ENCODE measurements around the gene TTLL10.
"Not testable (repeated sequence)": the region's sequence is repeated elsewhere in the genome, so short reads cannot be mapped to it uniquely, and the experiment has no call there.

TTLL10 gene

DNA sequence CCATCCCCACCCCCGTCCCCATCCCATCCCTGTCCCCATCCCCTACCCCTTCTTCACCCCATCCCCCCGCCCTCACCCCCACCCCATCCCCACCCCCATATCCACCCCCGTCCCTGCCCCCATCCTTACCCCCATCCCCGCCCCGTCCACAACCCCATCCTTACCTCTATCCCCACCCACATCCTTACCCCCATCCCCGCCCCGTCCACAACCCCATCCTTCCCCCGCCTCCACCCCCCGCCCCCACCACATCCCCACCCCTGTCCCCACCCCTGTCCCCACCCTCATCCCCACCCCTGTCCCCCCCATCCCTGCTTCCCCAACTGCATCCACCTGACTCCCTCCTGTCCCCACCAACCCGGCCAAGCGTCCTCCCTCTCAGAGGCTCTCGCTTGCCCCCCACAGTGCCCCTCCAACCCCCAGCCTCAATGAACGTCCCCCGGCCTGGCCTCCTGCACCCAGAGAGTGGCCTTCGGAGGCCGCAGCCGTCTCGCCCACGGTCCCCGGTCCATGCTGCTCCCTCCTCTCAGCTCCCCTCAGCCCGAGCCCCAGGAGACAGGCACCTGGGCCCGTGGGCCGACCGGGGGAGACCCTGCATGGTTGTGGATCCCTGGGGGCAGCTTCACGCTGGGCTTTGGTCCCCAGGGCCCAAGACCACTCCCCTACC, 32.3 kb upstream of the TTLL10 start:
- DNase-seq (ENCODE audit: low spot score), result no peak

DNA sequence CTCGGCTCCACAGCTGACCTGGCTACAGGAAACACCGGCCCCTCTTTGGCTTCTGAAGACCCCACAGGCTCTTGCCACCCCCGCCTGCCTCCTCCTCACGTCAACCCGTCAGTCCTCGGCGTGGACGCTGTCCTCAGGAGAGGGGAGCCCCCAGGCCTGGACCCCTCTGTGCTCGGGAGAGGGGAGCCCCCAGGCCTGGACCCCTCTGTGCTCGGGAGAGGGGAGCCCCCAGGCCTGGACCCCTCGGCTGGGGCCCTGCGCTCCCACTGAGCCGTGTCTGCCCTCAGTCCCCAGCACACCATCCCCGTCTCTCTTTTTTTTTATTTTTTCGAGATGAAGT, 31.8 kb upstream of the TTLL10 start:
- DNase-seq (ENCODE audit: low spot score), result no peak

DNA sequence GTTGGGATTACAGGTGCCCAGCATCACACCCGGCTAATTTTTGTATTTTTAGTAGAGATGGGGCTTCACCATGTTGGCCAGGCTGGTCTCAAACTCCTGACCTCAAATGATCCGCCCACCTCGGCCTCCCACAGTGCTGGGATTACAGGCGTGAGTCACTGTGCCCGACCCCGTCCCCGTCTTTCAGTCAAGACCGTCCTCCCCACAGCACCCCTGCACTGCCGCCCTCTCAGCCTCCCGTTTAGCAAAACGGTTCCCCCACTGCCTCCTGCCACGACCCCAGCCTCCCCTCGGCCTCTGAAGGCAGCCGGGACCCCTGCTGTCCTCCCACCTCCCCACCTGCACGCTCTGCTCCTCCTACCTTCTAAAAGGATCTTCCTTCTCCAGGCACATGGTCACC, 31.3 kb upstream of the TTLL10 start:
- not testable (repeated sequence) for DNase-seq (ENCODE audit: low spot score)

DNA sequence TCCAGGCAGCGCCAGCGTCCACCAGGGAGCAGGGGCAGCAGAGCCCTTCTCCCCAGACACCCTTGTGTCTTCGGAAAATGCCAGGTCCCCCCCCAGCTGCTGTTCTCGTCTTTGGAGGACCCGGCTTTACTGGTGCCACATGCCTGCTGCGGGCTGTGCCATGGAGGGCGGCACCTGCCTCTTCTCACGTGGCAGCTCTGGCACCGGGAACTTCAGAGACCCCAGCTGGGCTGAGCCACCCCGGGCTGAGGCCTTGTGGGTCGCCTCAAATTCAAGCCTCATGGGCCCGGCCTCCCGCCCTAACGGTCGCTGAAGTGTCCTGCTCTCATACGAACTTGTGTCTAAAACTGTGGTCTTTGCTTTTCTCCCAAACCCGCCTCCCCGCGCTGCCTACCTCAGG, 30.8 kb upstream of the TTLL10 start:
- no peak for DNase-seq (ENCODE audit: low spot score)

DNA sequence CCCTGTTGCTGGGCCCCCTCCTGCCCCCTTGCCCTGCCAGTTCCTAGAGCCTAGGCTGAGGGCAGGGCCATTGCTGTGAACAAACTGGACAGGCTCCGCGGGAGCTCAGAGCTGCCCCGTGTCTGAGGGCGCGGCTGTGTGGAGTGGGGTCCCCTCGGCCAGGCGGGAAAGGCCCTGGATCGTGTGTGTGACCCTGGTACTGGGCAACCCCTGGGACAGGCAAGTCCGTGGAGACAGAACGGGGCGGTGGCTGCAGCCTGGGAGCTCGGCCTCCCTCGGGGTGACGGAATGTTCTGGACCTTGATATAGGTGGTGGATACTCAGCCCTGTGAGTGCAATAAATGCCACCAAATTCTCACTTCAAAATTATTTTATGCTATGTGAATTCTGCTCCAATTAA, 30.0 kb upstream of the TTLL10 start:
- no peak for DNase-seq (ENCODE audit: low spot score)

DNA sequence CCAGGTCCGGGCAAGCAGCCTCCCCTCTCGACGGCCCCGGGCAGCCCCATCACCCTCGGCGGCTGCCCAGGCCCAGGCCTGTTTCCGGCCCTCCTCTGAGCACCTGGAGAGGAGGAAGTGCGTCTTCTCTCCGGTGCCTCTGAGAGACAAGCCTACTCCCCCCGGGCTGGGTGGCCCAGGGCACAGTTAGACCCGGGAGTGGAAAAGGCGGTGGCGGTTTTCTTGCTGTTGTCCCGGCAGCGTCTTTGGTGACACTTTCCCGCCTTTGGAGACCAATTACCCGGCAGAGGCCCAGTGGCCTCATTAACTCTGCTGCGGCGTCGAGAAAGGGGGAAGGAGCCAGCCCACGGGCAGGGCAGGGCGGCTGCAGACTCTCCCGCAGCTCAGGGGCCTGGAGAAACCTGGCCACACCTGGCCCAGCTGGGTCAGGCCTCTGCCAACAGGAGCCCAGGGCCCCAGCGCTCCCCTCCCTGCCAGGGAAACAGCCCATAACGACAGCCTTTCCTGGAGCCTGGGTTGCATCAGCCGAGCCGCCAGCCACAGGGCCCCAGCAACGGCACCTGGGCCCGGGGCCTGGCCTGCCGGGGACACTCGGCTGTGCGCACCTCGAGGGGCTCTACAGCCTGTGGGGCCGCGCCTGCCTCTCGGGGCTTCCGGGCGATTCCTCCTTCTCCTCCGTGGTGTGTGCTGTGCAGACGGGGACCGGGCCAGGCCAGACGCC, 29.4 kb upstream of the TTLL10 start:
- no peak for DNase-seq (ENCODE audit: low spot score)

DNA sequence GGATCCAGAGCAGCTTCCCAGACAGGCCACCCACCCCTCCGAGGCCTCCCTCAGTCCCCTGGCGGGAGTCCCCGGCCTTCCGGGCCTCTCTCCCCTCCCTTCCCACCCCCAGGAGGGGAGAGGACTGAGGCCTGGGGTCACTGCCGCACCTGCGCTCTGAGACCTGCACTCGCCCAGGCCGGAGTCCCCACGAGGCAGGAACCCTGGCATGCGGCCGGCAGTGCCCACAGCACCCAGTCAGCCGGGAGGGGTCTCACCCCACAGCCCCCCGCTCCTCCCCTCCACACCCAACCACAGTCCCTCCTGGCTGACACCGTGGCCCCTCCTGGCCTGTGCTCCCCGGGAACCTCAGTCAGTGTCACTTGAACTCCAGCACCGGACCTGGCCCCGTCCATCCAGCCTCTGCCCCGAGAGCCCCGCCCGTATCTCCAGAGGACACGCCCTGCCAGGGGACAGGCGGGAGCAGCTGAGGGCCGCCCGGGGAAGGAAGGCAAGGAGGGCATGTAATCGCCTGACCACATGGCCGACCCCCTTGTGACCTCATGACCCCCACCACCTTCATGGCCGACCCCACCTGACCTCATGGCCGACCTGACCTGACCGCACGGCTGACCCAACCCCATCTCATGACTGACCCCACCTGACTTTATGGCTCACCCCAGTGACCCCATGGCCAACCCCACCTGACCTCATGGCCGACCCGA, 28.7 kb upstream of the TTLL10 start:
- no peak for DNase-seq (ENCODE audit: low spot score)

DNA sequence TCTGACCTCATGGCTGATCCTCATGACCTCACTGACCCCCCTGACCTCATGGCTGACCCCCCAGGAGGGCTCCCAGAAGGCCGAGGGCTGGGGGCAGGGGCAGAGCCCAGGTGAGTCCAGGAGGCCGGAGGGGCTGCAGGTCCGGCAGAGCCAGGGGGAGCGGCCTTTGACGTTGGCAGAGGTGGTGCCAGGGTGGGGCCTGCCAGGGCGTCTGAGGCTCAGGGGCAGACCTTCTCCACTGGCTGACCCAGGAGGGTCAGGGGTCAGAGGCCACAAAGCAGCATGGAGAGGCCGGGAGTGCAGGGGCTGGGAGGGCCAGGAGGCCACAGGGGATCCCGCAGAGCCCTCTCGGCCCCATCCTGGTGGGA, 28.1 kb upstream of the TTLL10 start:
- DNase-seq (ENCODE audit: low spot score), result no peak

DNA sequence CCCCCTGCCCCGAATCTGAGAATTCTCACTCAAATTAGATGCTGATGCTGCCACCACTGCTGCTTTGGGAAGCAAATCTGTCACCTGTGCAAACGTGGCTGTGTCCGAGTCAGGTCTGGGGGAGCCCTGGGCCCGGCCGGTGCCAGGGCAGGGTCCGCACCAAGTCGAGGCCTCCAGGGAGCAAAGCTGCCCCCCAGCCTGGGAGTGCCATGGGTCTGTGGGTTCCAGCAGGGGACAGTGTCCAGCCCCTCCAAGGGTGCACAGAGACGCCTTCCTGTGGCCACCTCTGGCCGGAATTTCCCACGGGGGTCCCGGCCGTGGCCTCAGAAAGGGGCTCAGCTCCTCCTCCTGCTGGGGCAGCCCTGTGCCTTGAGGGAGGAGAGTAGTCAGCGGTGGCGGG, 27.7 kb upstream of the TTLL10 start:
- DNase-seq (ENCODE audit: low spot score), result no peak

DNA sequence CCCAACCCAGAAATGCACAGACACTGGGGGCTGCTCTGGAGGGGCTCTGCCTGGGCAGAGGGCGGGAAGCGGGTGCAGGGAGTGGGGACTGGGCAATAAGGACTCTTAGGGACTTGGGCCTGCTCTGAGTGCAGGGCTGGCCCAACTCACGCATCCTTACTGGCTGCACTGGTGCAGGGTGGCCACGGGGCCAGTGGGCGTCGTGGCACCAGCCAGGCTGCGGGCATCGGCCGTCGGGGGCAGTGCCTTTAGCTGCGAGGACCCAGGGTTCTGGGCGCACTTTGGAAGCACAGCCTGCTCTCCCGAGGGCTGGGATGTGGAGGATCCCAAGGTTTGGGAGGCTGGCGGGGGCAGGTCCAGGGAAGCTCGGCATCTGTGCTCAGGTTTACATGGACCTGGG, 27.1 kb upstream of the TTLL10 start:
- DNase-seq (ENCODE audit: low spot score), result no peak

DNA sequence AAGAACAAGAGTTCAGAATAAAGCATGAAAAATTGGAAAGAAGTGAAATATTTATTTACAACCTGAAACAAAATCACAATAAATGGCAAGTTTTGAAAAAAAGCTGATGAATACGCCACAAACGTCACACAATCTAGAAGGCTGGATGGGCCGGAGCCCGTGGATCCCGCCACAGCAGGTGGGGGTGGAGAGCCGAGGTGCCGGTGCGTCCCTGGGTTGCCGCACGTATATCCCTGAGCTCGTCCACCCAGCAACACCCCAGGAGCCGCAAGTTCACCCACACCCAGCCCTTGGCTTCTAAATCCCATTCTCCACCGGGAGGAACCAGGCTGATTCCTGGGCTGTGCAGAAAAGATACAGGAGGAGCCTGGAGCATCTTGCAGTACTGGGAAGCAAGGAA, 25.6 kb upstream of the TTLL10 start:
- DNase-seq (ENCODE audit: low spot score), result no peak

DNA sequence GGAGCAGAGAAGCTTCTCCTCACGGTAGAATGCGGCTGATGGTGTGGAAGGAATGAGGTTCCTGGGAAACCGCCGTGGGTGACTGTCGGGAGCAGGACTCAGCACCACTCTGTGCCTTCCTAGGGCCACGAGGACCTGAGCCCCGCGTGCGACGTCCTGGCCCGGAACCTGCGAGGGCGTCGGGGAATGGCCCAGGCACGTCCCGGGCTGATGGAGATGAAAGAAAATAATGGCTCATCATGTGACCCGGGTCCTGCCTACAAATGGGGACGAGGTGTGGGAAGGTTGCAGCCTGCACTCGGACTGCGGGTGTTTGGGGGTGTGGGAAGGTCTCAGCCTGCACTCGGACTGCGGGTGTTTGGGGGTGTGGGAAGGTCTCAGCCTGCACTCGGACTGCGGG, 25.1 kb upstream of the TTLL10 start:
- DNase-seq (ENCODE audit: low spot score), result no peak

DNA sequence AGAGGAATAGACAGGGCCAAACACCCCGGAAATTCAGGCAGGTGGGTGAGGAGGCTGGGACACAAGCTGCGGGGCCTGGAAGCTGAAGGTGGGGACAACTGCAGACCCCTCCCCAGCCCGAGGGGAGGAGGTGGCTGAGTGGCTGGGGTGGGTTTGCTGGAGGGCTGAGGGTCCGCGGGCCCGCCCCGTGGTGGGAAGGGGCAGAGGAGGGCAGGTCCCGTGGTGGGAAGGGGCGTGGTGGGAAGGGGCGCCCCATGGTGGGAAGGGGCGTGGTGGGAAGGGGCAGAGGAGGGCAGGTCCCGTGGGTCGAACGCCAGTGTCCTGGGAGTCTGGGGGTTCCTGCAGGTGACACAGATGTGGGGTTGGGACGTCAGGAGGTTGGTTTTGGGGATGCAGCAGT, 24.3 kb upstream of the TTLL10 start:
- DNase-seq (ENCODE audit: low spot score), result no peak

DNA sequence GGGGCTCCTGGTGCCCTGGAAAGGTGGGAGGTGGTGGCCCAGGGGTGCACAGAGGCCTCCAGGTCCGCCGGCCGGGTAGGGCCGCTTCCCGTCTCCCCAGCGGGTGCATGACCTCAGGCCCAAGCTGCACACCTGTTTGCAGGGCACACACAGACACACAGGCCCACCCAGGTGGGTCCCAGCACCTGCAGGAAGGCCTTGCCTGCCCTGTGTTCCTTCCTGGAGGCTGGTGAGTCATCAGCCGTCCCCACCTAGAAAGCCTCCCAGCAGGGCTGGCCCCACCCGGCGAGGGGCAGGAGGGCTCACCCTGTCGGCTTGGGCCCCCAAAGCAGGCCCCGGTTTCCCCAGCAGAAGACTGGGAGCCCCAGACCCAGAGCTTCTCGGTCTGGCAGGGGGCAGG, 23.6 kb upstream of the TTLL10 start:
- no peak for DNase-seq (ENCODE audit: low spot score)

DNA sequence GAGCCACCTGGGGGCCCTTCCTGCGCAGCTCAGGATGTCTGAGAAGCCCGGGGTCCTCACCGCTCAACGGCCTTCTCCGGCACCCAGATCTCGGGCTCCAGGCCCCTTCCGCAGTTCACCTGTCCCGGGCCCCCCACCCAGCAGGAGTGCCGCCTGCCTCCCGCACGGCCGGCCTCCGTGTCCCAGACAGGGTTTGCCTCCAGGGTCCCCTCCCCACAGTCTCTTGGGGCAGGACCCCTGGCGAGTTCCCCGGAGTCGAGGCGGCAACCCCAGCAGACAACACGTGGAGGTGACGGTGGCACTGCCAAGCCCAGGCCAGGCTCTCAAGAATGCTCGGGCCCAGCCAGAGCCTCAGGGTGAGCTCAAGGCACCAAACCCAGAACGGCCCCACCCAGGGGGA, 22.4 kb upstream of the TTLL10 start:
- no peak for DNase-seq (ENCODE audit: low spot score)

DNA sequence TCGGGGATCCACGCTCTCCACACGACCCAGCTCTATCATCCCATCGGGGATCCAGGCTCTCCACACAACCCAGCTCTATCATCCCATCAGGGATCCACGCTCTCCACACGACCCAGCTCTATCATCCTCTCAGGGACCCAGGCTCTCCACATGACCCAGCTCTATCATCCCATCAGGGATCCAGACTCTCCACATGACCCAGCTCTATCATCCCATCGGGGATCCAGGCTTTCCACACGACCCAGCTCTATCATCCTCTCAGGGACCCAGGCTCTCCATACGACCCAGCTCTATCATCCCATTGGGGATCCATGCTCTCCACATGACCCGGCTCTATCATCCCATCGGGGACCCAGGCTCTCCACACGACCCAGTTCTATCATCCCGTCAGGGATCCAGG, 21.2 kb upstream of the TTLL10 start:
- not testable (repeated sequence) for DNase-seq (ENCODE audit: low spot score)

DNA sequence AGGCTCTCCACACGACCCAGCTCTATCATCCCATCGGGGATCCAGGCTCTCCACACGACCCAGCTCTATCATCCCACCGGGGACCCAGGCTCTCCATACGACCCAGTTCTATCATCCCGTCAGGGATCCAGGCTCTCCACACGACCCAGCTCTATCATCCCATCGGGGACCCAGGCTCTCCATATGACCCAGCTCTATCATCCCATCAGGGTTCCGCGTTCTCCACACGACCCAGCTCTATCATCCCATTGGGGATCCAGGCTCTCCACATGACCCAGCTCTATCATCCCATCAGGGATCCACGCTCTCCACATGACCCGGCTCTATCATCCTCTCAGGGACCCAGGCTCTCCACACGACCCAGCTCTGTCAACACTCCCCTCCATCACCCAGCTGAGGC, 20.5 kb upstream of the TTLL10 start:
- DNase-seq (ENCODE audit: low spot score), result not testable (repeated sequence)

DNA sequence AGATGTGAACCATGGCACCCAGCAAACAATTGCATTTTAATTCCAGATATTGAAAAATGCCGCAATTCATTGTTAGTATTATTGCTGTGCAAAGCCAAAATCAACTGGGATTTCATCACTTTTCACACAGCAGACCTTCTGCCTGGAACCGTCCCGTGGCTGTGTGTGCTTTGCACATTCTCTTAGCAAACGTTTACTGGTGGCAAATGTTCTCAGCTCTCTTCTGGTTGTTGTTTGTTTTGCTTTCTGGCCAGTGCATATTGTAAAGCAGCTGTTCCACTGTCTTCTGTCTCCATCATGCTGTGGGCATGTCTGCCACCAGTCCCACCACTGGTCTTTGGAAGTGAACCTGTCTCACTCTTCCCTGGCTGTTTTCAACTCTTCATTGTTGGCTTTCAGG, 19.8 kb upstream of the TTLL10 start:
- no peak for DNase-seq (ENCODE audit: low spot score)

DNA sequence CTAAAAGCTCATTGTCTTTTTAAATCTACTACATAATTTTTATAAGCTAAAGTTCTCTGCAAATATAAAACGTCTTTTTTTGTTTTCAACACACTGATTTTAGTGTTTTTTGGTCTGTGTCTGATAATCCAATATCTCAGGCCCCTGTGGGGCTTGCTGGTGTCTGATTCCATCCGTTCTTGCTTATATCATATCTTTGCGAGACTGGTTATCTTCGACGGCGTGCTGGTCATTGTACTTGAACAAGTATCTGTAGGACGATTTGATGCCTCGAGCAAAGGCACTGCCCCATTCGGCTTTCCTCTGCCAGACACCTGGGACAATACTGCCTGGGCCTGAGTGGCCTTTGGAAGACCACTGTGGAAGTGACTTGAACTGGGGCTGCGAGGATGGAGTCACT, 18.4 kb upstream of the TTLL10 start:
- no peak for DNase-seq (ENCODE audit: low spot score)

DNA sequence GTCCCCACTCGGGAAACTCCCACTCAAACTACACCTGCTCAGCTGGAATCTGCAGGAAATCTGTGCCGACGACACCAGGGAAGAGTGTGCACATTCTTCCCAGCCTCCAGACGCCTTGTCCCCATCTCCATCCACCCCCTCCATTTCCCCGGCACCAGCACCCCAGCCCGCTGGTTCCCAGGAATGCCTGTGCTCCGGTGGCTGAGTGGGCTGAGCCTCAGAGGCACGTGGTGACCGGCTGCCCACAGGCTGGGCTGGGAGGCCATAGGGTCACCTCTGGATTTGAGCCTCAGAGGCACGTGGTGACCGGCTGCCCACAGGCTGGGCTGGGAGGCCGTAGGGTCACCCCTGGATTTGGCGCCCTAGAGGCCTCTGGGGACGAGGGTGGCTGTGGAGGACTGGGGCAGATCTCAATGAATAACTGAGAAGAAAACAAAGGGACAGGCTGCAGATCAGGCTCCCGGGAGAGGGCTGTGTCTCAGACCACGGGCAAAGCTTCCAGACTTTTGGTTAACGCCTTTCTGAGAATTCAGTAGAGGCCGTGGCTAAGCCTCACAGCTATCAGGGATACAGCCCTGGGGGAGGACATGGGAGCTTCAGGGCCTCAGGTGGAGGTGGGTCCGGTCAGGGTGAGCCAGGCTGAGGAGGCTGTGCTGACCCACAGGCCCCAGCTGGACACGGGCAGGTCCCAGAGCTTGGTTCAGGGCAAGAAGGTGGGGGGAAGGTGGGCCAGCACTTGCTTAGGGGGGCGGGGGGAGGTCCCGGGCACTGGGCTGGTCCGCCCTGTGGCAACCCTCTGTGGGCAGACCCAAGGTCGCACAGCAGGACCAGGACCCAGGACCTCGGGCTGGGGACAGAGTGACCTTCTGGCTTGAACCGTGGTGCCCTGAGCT, 17.3 kb upstream of the TTLL10 start:
- no peak for DNase-seq (ENCODE audit: low spot score)

DNA sequence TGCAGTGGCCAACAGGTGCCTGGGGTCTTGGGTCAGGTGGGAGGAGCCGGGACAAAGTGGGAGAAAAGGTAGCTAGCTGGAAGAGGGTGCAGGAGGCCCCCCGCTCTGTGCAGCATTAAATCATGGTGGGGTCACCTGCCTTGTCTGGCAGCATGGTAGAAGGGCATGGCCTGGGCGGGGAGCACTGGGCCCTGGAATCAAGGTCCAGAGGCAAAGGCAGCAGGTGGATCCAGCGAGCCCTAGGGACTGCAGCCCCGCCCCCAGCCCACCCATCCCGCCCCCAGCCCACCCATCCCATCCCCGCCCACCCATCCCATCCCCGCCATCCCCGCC, 16.7 kb upstream of the TTLL10 start:
- DNase-seq (ENCODE audit: low spot score), result no peak

DNA sequence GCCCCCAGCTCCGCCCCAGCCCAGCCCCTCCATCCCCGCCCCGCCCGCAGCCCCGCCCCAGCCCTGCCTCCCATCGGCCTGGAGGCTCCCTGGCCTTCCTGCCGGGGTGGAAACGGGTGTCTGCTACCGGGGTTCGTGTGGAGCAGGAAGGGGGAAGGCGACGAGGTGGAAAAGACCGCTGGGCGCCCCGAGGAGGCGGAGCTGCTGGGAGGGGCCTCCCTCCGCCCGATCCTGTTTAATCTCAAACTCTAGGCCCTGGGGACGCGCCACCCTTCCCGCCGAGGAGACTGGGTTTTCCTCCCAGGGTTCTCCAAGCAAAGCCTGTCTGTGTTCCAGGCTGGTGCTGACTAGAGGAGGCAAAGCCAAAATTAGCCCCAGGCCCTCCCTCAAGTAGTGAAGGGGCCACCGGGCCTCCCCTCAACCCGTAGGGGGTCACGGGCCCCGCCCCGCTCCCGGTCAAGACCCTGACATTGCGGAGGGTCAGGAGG, 16.2 kb upstream of the TTLL10 start:
- peak; percentile 98 for DNase-seq (ENCODE audit: low spot score)

Data from HuH-7 (cell line).